ENCODE measurements around the gene ZXDB. TPM values are rescaled to one million over a fixed set of nuclear protein-coding genes. Genes with fewer than 3 reads are reported as not detected.

ZXDB gene
- total RNA-seq, 1 donor from 2014 or later = 7.1 TPM

- no peak for DNase-seq (ENCODE audit: extremely low spot score, unreplicated experiment)
- TF ChIP-seq, protein P1, sequence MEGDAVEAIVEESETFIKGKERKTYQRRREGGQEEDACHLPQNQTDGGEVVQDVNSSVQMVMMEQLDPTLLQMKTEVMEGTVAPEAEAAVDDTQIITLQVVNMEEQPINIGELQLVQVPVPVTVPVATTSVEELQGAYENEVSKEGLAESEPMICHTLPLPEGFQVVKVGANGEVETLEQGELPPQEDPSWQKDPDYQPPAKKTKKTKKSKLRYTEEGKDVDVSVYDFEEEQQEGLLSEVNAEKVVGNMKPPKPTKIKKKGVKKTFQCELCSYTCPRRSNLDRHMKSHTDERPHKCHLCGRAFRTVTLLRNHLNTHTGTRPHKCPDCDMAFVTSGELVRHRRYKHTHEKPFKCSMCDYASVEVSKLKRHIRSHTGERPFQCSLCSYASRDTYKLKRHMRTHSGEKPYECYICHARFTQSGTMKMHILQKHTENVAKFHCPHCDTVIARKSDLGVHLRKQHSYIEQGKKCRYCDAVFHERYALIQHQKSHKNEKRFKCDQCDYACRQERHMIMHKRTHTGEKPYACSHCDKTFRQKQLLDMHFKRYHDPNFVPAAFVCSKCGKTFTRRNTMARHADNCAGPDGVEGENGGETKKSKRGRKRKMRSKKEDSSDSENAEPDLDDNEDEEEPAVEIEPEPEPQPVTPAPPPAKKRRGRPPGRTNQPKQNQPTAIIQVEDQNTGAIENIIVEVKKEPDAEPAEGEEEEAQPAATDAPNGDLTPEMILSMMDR (conservative IDR thresholded peaks at IDR 0.05) = no peak
- Mint-ChIP-seq H3K4me1 (ENCODE audit: unreplicated experiment) (no peaks in the 10 kb centered on the region), H3K27me3 (no peaks in the 10 kb centered on the region), H3K4me3 (no peak overlapping the region), H3K36me3 (no peaks in the 10 kb centered on the region), H3K27ac (no peak overlapping the region), H3K9me3 (no peaks in the 10 kb centered on the region)
Measured at GRCh38 chrX:57643698-57644097, 51.9 kb downstream of the ZXDB start.

- H3K9me3 Mint-ChIP-seq = peaks cover 7% of the 10 kb centered on the region
- H3K4me3 Mint-ChIP-seq = no peak overlapping the region
- no peak for DNase-seq (ENCODE audit: extremely low spot score, unreplicated experiment)
- no peaks in the 10 kb centered on the region for H3K4me1 Mint-ChIP-seq (ENCODE audit: unreplicated experiment)
- no peak overlapping the region for H3K27ac Mint-ChIP-seq
- no peaks in the 10 kb centered on the region for H3K36me3 Mint-ChIP-seq
- H3K27me3 Mint-ChIP-seq = no peaks in the 10 kb centered on the region
- TF ChIP-seq, protein P1 (conservative IDR thresholded peaks at IDR 0.05) = no peak
Measured at GRCh38 chrX:57647020-57647419, 55.2 kb downstream of the ZXDB start.

Other genes with a start within 250 kb of the ZXDB start
- not detected in 2 replicates for gene NLRP2B, start 88.2 kb downstream of the ZXDB start, total RNA-seq (ENCODE audit: low replicate concordance)